SKM-1 (cell line): ENCODE results near the gene IL10.
A peak's percentile ranks its signal among the peaks of the same experiment; 100 is the strongest.
"Not testable (repeated sequence)": the region's sequence is repeated elsewhere in the genome, so short reads cannot be mapped to it uniquely, and the experiment has no call there.

Experiments used
- DNase-seq: peaks from one replicate; lab custom pipeline; 2025; ENCODE audit not compliant: unreplicated experiment; lab: John Stamatoyannopoulos, UW

The IL10 gene

GRCh38 chr1:206794294-206794908 is 22.1 kb upstream of the IL10 start:
- no peak for DNase-seq

GRCh38 chr1:206793620-206794019 is 21.3 kb upstream of the IL10 start:
- no peak for DNase-seq

- no peak for DNase-seq
These were observed 20.8 kb upstream of the IL10 start for GRCh38 chr1:206792939-206793607.

GRCh38 chr1:206790502-206791250 is 18.4 kb upstream of the IL10 start:
- no peak for DNase-seq

- no peak for DNase-seq
These were observed 16.3 kb upstream of the IL10 start for GRCh38 chr1:206788487-206789050.

- DNase-seq = no peak
These were observed 15.6 kb upstream of the IL10 start for GRCh38 chr1:206787891-206788290.

GRCh38 chr1:206786212-206786886 is 14.1 kb upstream of the IL10 start:
- DNase-seq = no peak

GRCh38 chr1:206785182-206785765 is 13.0 kb upstream of the IL10 start:
- peak; percentile 16 for DNase-seq

- DNase-seq = no peak
These were observed 12.2 kb upstream of the IL10 start for GRCh38 chr1:206784471-206784903.

GRCh38 chr1:206783506-206783905 is 11.2 kb upstream of the IL10 start:
- no peak for DNase-seq

- DNase-seq = no peak
These were observed 10.2 kb upstream of the IL10 start for GRCh38 chr1:206782448-206782847.

- no peak for DNase-seq
These were observed 7.3 kb upstream of the IL10 start for GRCh38 chr1:206779638-206780037.

- DNase-seq = not testable (repeated sequence)
These were observed 6.6 kb upstream of the IL10 start for GRCh38 chr1:206778911-206779310.

GRCh38 chr1:206778031-206778430 is 5.7 kb upstream of the IL10 start:
- no peak for DNase-seq

GRCh38 chr1:206776229-206776628 is 3.9 kb upstream of the IL10 start:
- DNase-seq = no peak

- DNase-seq = peak; percentile 31
These were observed 1.8 kb upstream of the IL10 start for GRCh38 chr1:206774093-206774492.

GRCh38 chr1:206771338-206771692 is 979 bp downstream of the IL10 start:
- no peak for DNase-seq

- peak; percentile 85 for DNase-seq
These were observed 1.6 kb downstream of the IL10 start, which contains the start of gene IL19 for GRCh38 chr1:206770531-206771337. IL19 (plus strand) TSS chr1:206770773; CDS start chr1:206836663, 65,890 bp downstream.

- no peak for DNase-seq
These were observed 3.0 kb downstream of the IL10 start for GRCh38 chr1:206769304-206769731.
